NOMO-1 (cell line): ENCODE data around the gene CCDC122.
A peak's percentile ranks its signal among the peaks of the same experiment; 100 is the strongest.

ENCODE experiments used
- DNase-seq, 2 experiments: peaks; one replicate each; lab custom pipeline; 2025; ENCODE audit not compliant: unreplicated experiment in 2 of 2; lab: John Stamatoyannopoulos, UW

The CCDC122 gene

DNA sequence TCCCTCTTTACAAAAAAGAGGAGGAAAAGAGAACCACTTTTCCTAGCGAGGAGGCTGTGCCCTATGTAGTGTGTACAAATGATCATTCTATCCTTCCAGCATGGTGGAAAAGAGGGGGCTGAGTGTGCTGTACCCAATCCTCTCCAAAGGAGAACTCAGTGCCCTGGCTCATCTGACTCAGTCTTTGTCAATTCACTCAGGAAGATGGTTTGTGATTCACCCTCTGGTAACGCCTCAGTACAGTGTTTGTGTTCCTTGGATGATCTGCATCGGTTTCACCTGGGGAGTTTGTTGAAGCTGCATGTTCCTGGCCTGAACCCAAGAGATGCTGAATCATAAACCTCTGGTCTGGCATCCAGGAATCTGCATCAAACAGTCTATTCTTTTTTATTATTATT lies 74.5 kb downstream of the CCDC122 start:
- DNase-seq = no peak

GRCh38 chr13:43804461-43805070 lies 75.0 kb downstream of the CCDC122 start:
- peak in 1 of 2 experiments; percentile 52 for DNase-seq

- no peak for DNase-seq
Observed at GRCh38 chr13:43802511-43802910, 77.0 kb downstream of the CCDC122 start.

DNA sequence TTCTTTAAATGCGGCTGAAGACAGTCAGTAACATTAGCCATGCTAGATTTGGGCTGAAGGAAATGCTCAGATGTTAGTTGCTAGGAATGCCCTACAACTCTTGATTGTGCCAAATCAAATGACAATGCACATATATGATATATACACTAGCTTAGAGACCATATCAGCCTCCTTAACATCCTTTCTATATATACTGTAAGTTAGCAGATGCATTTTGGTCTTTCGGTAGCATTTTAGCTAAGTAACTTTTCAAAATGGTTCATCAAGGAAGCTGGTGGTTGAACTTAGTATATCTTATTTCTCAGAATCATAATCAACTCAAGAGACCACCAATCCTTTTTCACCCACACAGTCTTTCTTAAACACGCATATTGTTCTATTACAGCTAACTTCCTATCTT lies 78.7 kb downstream of the CCDC122 start:
- DNase-seq = no peak

- no peak for DNase-seq
Observed at GRCh38 chr13:43799191-43799590, 80.3 kb downstream of the CCDC122 start.

- no peak for DNase-seq
Observed at GRCh38 chr13:43797869-43798268, 81.7 kb downstream of the CCDC122 start.

- DNase-seq = no peak
Observed at GRCh38 chr13:43797159-43797558, 82.4 kb downstream of the CCDC122 start.

DNA sequence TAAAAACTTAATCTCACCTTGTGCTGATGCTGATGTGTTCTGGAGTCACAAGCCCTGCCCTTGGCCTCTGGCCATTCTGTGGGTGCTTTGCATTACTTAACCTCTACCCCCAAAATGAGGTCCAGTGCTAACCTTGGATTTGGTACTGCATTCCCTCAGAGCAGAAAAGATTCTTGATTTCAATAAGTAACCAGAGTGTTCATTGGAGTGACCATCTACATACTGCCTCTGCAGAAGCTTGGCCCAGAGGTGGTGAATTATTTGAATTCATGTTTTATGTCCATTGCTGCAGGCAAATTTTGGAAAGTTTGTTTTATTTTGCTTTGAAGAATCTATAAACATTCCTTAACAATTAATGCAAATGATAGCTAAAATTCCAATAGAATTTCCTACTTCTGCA lies 85.1 kb downstream of the CCDC122 start:
- DNase-seq = no peak

DNA sequence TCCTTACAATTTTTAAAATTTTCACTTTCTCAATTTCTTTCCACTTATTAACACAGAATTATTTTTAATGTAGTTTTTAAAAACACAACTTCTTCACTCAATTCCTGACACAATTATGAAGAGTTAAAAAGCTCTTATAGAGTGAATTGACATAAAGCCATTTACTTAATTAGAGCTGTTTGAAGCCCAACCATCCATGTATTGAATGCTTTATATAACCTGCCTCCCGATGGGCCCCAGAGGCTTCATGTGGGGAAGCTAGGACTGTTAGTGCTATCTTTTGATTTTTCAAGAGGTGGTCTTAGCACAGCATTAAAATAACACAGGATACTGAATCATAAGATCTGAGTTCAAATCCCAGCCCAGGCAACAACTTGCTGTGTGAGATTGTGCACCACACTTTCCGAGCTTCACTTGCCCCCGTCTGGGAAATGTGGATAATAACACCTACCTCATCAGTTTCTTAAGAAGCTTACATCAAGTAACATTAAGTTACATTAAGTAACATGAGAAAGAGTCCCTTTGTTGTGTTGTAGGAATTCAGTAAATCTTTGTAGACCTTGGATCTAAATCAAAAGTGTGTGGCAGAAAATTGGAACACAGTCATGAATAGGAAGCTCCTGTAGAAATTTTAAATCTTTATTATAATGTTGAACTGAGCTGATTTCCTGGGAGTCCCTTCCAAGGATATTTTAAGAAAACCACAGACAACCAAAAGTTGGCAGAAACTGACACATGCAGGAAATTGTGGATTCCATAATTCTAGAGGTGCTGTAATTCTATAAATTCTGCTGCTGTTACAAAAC lies 87.3 kb downstream of the CCDC122 start:
- no peak for DNase-seq

- no peak for DNase-seq
Observed at GRCh38 chr13:43787997-43788396, 91.5 kb downstream of the CCDC122 start.

DNA sequence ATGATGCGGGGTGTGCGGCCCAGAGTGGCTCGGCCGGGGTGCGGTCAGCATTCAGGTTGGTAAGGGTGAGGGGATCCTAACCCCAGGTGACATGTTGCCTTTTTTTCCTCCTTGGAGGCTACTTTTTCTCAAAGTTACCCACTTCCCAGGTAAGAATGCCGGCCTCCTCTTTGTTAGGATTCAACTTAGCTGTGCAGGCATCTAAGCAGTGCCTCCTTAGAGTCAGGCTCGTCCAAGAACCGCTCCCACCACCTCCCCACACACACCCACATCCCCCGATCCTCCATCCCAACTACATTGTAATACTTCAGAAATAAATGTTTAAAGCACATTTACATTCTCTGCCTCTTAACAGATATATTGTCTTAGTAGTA lies 92.0 kb downstream of the CCDC122 start:
- DNase-seq = no peak

DNA sequence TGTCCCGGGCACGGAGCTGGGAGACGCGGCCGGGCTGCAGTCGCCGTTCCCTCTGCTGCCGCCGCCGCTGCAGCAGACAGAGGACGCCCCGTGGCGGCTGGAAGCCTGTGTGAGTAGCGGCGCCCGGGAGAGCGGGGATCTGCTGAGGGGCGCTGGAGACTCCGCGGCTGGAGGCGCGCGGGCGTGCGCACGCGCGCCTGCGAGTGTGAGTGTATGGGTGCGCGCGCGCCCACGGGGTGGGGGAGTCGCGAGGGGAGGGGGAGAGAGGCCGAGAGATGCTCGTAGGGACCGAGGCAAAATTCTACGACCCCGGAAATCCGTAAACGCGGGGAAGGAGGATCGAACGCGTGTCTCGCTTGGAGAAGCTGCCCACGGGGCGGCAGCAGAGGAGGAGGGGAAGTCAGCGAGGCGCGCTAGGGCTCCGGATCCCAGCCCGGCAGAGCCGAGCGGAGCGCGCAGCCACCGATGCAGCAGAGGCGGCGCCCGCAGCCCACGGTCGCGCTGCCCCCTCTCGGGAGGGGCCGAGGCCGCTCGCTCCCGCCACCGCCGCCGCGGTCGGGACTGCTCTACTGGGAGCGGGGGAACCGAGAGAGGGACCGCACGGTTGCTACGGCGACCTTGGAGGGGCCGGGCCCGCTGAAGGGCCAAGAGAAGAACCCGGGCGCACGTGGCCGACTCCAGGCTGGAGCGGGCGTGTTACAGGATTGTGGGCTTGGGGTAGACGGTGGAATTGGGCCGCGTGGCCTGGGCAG lies 92.6 kb downstream of the CCDC122 start, which contains the start of gene ENOX1:
Gene ENOX1 (minus strand): TSS at position 207 of the 752 bp plus-strand sequence.
- DNase-seq = peak in 1 of 2 experiments; percentile 29

DNA sequence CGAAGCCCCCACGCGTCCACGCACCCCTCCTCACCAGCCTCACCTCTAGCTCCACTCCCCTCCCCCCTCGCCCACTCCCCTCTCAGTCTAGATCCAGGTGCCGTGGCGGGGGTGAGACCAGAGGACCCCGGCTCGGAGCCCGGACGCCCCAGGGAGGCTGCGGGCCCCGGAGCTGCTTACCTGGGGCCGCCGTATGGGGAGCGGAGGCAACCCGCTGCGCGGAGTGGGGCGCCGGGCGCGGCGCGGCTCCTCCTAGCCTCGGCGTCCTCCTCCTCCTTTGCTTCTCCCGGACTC lies 93.1 kb downstream of the CCDC122 start:
- no peak for DNase-seq
